ENCODE data around the gene ST6GALNAC3.

DNA sequence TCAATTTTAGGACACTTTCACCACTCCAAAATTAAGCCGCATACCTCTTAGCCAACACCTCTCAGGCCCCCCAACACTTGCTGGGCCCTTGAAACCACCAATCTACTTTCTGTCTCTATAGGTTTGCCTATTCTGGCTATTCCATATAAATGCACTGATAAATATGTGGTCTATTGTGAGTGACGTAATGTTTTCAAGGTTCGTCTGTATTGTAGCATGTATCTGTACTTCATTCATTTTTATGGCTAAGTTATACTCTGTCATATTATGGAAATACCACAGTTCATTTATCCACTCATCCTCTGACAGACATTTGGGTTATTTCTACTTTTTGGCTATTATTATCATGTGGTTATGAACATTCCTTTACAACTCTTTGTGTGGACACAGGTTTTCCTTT is 432.8 kb downstream of the ST6GALNAC3 start:
- TF ChIP-seq, protein P1, sequence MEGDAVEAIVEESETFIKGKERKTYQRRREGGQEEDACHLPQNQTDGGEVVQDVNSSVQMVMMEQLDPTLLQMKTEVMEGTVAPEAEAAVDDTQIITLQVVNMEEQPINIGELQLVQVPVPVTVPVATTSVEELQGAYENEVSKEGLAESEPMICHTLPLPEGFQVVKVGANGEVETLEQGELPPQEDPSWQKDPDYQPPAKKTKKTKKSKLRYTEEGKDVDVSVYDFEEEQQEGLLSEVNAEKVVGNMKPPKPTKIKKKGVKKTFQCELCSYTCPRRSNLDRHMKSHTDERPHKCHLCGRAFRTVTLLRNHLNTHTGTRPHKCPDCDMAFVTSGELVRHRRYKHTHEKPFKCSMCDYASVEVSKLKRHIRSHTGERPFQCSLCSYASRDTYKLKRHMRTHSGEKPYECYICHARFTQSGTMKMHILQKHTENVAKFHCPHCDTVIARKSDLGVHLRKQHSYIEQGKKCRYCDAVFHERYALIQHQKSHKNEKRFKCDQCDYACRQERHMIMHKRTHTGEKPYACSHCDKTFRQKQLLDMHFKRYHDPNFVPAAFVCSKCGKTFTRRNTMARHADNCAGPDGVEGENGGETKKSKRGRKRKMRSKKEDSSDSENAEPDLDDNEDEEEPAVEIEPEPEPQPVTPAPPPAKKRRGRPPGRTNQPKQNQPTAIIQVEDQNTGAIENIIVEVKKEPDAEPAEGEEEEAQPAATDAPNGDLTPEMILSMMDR (IDR thresholded peaks at IDR 0.05) = no peak
- TF ChIP-seq POLR2A (IDR thresholded peaks at IDR 0.05) = no peak
